Choroid plexus epithelial cell (primary cell): ENCODE measurements around the gene LYG1.

ENCODE experiments used
- DNase-seq: peaks from one replicate; pipeline ENCODE4 v3.0.0-alpha.2; 2010; ENCODE audit warnings: low read depth
- H3K4me3 ChIP-seq: 2 replicates; pipeline ENCODE4 v1.5.1; 2011; ENCODE audit warnings: low read depth, mild to moderate bottlenecking, control low read depth, low read length, moderate library complexity
- TF ChIP-seq, protein P1 (sequence below): conservative IDR thresholded peaks from 2 replicates; pipeline ENCODE4 v1.5.1; 2011; ENCODE audit warnings: low read depth, mild to moderate bottlenecking, control low read depth, inconsistent platforms, low read length, moderate library complexity

Gene LYG1

GRCh38 chr2:99238599-99238998 is 62.4 kb downstream of the LYG1 start:
- H3K4me3 ChIP-seq = no peak overlapping the region
- TF ChIP-seq, protein P1, sequence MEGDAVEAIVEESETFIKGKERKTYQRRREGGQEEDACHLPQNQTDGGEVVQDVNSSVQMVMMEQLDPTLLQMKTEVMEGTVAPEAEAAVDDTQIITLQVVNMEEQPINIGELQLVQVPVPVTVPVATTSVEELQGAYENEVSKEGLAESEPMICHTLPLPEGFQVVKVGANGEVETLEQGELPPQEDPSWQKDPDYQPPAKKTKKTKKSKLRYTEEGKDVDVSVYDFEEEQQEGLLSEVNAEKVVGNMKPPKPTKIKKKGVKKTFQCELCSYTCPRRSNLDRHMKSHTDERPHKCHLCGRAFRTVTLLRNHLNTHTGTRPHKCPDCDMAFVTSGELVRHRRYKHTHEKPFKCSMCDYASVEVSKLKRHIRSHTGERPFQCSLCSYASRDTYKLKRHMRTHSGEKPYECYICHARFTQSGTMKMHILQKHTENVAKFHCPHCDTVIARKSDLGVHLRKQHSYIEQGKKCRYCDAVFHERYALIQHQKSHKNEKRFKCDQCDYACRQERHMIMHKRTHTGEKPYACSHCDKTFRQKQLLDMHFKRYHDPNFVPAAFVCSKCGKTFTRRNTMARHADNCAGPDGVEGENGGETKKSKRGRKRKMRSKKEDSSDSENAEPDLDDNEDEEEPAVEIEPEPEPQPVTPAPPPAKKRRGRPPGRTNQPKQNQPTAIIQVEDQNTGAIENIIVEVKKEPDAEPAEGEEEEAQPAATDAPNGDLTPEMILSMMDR = no peak
- no peak for DNase-seq
